Breast epithelium (tissue), 3 donors: ENCODE results near the gene MTREX.

Experiments used
- CTCF ChIP-seq, 3 donors: fragments of 450-650 bp; IDR thresholded peaks; one replicate each; pipeline ENCODE4 v1.5.1; 2016 to 2017; ENCODE audit warnings: antibody characterized with exemption in 3 of 3, mild to moderate bottlenecking in 3 of 3, moderate library complexity in 3 of 3
- POLR2A ChIP-seq: fragments of 450-650 bp; IDR thresholded peaks from one replicate; pipeline ENCODE4 v1.6.1; 2016; ENCODE audit warnings: antibody characterized with exemption, mild to moderate bottlenecking, moderate library complexity

DNA sequence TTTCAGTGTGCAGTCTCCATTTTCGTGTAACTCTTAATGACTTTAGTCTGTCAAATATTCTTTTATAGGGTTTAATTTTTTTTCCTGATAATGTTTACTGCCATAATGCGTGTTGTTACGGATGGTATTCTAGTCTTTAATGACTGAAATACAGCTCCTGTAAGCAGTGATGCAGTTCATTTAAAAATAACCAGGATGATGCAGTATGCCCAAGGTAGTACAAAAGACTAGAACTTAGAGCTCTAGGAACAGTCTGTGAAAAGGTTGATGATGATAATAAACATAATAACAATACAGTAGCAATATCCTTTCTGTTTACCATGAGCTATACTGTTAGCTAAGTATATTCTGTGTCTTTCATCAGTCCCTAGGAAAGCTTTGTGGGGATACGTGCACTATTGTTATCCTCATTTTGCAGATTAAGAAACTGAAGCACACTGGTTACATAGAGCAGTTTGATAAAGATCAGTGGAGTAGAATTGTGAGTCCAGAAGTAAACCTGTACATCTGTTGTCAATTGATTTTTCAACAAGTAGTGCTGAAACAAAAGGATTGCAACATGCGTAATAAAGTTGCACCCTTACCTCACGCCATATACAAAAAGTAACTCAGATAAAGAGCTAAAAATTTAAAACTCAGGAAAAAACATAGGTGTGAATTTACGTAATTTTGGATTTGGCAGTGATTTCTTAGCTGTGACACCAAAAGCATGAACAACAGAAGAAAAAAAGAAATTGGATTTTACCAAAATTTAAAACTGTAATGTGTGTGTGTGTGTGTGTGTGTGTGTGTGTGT, 64.5 kb downstream of the MTREX start:
- TF ChIP-seq CTCF (IDR thresholded peaks at IDR 0.05) (no peak), POLR2A (no peak)
